ACHN (cell line): ENCODE data around the gene PTPN22.

ENCODE experiments used
- DNase-seq: peaks from one replicate; pipeline ENCODE4 v3.0.0-alpha.2; 2015
- in situ Hi-C: cut with HindIII; loops from 2 replicates; pipeline ENCODE4 v1.10.0; 2017; ENCODE audit warnings: low sequenced_read_pairs, low pct_ligation_motif_present, low pct_unique_long_range_greater_than_20kb

PTPN22 gene

DNA sequence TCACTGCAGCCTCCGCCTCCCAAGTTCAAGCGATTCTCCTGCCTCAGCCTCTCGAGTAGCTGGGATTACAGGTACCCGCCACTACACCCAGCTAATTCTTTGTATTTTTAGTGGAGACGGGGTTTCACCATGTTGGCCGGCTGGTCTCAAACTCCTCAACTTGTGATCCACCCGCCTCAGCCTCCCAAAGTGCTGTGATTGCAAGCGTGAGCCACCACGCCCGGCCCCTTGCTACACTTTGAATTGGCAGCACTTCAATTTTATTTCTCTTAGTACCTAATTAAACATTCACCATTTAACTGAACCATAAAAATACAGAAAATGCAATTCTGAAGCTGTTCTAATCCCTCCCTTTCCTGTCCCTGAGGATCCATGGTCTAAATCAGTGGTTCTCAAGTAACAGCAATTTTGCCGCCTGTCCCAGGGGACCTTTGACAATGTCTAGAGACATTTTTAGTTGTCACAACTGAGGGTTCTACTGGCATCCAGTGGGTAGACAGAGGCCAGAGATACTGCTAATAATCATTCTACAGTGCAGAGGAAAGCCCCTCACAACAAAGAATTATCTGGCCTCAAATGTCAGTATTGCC, 20.2 kb upstream of the PTPN22 start:
- no peak for DNase-seq
- in situ Hi-C loops = no loop called here

DNA sequence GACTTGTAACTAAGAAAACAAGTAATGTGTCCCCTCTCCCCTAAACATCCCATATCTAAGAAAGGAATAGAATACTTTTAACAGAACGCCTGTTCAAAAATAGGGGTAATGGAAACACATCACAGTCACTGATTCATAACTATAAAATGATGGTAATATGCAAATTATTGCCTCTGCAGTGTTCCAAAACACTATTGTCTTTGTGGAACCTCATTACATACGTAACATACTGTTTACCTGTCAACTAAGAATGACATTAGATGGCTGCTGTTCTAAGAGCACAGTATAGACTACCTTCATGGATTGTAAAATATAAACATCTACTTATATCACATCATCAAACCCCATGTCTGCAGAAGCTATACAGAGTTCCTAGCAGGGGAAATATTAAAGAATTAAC, 19.3 kb upstream of the PTPN22 start:
- in situ Hi-C loops = no loop called here
- no peak for DNase-seq

DNA sequence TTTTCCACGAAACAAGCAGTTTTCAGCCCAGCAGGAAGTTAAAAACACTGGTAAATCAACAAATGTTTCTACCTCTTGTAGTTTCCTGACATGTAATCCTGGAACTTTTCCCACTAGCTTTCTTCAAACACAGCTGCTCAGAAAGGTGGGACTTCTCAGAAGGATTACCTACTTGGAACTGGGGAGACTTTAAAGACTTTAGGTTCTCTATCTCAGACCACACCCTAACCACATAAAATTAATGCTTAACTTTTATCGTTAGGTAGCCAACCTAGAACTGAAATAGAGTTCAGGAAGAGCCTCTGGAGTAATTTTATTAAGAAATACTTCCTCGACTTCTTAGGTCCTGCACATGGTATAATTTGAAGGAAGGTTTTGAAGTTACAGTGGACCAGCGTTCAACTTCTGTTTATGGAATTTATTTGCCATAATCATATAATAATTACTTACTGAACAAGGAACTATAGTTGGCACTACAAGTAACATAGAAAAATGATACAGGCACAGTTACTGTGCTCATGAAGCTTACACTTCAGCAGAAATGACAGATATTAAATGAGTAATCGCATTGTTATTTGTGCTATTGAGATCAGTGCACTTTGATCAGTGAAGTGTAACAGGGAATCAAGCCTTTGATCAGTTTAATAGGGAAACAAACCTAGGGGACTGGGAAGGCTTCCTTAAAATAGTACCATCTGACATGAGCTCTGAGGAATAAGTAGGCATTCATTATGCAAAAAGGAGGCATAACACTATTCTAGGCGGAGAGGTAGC, 16.1 kb upstream of the PTPN22 start, which contains the start of gene BCL2L15:
BCL2L15 (minus strand) TSS at position 180 of the 774 bp plus-strand sequence. CDS start 206 bp downstream, outside the sequence.
- in situ Hi-C loops = no loop called here
- DNase-seq = peak; percentile 56

DNA sequence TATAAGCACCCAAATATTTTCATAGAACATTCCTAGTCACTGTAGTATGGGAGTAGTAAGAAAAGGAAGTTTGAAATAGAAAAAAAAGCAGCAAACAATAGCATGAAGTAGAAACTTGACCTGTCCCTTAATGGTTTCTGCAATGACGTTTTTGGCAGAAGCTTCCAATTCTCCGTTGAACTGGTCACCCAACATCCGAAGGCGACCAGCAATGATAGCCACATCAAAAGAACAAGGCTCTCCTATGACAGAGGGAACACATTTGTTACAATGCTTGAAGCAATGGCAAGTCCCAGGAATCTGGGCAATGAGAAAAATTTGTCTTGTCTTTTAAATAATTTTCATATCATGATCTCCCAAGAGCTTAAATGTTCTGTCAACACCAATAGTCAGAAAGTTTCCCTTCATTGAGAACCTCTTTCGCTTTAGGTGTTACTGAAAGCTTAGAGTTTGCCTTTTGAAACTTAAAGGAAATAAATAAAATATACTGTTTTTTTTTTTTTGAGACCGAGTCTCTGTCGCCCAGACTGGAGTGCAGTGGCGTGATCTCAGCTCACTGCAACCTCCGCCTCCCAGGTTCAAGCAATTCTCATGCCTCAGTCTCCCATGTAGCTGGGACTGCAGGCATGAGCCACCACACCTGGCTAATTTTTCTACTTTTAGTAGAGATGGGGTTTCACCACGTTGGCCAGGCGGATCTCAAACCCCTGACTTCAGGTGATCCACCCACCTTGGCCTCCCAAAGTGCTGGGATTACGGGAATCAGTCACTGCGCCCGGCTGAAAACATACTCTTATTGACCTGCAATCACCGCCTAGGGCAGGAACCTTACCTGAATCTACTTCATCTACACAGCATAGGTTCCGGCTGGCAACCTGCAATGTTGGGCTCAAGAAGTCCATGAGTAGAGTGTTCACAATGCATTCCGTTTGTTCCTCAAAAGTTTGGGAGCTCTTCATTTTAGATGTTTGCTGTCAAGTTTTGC, 15.2 kb upstream of the PTPN22 start:
- no peak for DNase-seq
- in situ Hi-C loops = no loop called here

DNA sequence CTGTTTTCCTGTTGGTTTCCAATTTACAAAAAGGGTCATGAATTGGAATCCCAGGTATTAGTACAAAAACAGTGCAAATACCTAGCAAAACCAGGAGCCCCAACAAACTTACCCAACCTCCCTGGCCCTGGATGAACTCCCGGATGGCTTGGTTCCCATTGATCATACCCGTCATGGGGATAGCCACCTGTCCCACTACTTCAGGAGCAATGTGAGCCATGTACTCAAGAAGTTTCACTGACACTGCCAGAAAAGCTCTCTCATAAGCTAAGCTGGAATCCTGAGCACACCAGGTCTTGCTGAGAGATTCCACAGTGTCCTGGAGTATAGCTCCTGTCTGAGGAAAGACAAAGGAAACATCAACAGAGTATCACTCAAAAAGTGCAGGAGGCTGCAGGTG, 10.1 kb upstream of the PTPN22 start:
- no peak for DNase-seq
- in situ Hi-C loops = no loop called here

DNA sequence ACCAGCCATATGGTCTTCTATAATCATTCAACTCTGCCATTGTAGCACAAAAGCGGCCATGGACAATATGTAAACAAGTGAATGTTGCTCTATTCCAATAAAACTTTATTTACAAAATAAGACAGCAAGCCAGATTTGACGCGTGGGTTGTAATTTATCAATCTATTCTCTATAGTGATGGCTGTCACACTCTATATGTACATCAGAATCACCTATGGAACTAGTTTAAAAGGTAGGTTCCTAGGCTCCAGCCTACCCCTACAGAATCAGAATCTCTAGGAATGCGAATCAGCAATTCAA, 8.2 kb upstream of the PTPN22 start:
- in situ Hi-C loops = no loop called here
- DNase-seq = no peak

DNA sequence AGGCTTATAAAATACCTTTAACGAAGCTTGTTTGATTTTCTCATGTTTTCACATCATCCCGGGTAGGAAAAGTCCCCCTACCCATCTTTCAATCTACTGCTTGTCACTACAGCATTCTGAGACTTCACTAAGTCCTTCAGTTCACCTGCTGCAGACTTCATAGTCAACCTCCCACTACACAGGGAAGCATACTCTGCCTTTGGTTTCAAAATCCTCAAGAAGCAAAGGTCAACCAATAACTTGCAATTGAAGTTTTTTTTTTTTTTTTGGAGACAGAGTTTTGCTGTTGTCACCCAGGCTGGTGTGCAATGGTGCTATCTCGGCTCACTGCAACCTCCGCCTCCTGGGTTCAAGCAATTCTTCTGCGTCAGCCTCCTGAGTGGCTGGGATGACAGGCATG, 4.7 kb upstream of the PTPN22 start:
- in situ Hi-C loops = no loop called here
- DNase-seq = no peak

DNA sequence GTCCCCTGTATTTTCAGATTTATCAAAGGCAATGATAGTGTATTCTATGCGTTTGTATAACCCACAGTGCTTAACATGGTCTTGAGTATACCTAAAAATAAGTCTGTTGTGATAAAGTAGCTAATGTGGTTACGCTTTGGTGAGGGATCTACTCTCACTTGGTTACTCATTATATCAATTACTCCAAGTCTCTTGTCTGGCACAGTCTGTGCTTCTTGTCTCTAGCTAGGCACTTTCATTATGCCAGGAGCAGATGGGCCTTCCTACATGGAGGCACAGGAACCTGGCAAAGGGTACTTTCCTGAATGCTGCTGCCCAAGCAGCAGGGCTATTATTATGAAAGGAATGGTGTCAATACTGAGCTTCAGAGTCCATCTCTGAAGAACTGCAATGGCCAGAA, 4.2 kb upstream of the PTPN22 start:
- DNase-seq = peak; percentile 57

DNA sequence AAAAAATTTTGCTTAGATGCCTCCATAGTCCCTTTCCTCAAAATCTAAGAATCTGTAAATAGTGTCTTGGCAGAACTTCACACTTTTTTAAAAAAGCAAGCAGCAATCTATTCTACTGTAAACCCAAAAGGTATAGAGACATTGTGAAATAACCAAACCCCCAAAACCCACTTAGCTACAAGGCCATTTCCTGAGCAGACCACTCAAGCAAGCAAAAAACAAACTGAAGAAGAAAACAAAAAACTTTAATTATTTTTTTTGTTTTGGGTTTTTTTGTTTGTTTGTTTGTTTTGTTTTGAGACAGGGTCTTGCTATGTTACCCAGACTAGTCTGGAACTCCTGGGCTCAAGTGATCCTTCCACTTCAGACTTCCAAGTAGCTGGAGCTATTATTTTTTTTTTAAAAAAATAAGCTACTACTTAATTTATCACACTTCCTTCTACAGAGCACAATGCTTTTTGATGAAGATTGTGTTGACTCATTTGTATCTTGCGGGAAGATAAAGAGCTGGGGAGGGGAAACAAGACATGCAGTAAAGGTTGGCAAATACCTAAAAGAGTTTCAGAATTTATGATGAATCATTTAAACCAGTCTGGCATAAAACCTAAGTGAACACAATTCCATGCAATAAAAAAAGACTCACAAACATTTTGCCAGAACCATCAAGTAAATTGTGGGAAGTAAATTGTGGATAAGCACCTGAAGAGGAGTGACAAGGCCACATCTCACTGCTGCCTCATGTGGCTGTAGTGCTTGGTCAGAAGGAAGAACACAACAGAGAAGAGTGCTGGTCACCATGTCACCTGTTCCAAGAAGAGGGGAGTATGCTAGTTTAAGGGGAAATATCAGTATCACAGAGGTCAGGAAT, 2.7 kb upstream of the PTPN22 start:
- DNase-seq = peak; percentile 14
- in situ Hi-C loops = no loop called here

More for the DNA sequence above, 4.2 kb upstream of the PTPN22 start:
- in situ Hi-C loops = no loop called here

DNA sequence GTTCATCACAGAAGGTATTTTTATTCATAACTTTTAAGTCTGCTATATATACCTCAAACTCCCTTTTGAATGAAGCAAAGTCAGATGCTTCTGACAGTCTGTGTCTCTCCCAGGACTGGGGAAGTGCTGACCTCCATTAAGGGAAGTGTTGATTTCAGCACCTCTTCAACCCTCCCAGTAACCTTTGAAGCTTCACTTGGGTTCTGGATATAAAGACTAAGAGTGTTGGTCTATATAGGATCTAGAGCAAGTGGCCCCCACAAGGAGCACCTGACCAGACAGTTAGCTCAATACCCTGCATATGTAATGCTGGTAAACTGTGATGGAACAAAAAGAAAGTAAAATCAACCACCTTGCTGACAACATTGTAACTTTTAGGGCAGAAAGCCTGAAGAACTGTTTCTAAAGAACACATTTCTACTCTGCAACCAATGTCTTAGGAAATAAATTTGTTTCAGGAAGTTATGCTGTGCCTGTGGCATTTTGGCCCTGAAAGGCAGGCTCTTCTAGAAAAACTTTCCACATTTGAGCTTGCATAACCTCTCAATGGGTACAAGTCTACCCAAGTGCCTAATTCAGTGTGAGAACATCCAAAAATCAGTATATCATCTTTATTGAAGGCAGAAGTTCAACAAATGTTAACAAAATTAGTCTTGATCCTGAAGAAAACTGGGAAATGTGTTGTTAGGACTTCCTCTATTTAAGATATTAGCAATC, 865 bp upstream of the PTPN22 start:
- in situ Hi-C loops = no loop called here
- DNase-seq = no peak

DNA sequence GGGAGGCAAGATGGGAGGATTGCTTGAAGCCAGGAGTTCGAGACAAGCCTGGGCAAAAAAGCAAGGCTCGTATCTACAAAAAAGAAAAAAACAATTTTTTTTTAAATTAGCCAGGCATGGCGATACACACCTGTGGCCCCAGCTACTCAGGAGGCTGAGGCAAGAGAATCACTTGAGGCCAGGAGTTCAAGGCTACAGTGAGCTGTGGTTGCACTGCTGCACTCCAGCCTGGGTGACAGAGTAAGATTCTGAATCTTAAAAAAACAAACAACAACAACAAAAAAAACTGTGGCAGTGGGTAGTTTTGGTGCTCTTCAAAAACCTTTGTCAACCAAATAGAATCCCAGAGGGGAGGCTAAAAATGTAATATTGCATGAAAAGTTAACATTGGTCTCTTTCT, 734 bp downstream of the PTPN22 start:
- DNase-seq = no peak
- in situ Hi-C loops = no loop called here

DNA sequence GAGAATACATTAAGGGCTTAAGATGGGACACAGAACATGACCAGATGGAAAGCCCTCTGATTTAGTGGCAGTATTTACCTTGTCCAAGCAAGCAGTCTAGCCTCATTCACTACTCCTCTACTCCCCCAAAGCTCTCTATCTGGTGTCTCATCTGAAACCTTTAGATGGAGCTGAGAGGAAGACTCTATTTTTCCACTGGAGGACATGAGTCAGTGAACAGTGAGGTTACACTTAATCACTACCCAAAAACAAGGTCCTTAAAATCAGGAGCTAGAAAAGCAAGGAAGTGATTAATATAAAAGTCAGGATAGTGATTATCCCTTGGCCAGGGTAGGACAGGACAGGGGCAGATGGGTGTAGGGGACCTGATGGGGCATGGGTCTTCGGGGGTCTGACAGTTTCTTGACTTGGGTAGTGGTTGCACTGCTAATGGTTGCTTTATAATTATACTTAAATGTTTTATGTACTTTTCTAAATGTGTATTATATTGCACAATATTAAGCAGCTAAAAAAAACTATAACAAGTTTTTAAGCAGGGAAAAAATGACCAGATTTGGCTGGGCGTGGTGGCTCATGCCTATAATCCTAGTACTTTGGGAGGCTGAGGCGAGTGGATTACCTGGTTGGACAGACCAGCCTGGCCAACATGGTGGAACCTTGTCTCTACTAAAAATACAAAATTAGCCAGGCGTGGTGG, 3.0 kb downstream of the PTPN22 start:
- in situ Hi-C loops = no loop called here

DNA sequence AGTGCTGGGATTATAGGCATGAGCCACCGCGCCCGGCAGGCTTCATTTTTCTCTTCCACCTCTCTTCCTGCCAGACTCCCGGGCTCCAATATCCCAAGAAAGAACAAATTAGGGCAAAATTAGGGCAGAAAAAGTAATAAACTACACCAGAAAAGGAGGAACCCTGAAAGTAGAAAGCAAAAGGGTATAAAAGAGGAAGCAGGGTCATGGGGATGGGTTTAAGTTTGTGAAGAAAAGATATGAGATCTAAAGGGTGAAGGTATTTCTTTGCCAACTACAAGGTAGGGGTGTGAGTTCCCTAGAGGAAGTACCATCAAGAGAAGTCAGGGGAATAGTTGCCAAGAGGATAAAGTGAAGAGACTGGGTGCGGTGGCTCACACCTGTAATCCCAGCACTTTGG, 9.9 kb downstream of the PTPN22 start:
- no peak for DNase-seq
- in situ Hi-C loops = no loop called here

More for the DNA sequence above, 3.0 kb downstream of the PTPN22 start:
- DNase-seq = no peak

DNA sequence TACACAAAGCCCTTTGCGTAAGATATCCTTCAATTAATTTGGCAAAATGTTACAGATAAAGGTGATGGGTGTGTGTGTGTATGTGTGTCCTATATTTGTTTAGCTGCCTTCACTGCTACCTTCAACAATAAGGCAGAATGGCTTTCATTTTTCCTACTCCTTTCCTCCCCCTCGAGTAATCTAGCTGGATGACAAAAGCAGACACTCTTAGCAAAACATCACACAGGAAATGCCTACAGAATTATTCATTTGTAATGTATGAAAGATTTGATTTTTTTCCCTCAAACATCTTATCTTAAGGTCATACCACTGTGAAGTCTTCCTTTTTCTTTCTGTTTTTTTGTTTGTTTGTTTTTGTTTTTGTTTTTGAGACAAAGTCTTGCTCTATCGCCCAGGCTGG, 10.6 kb downstream of the PTPN22 start:
- DNase-seq = peak; percentile 36
- in situ Hi-C loops = no loop called here

DNA sequence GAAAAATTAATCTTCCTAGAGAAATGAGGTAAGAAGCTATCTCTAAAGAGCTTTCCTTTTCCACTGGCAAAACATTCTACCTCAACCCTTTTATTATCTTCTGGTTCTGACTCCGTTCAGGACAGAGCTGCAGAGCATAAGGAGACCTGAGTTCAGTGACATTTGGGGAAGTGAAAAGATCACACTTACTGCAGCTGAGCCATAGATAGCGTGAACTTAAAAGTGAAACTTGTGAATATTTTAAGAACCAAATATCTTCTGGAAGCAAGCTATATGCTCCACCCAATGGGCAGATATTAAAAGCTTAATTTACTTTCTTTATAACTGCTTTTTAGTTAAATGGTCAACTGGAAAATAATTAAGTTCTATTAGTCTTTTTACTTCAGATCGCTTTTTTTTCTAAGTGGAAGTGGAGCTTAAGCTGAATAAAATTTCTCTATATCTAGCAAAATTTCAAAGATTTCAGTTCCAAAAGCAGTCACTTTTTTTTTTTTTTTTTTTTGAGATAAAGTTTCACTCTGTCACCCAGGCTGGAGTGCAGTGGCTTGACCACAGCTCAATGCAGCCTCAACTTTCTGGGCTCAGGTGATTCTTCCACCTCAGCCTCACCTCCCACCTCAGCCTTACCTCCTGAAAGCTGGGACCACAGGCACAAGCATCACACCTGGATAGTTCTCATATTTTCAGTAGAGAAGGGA, 11.9 kb downstream of the PTPN22 start:
- no peak for DNase-seq
- in situ Hi-C loops = no loop called here

DNA sequence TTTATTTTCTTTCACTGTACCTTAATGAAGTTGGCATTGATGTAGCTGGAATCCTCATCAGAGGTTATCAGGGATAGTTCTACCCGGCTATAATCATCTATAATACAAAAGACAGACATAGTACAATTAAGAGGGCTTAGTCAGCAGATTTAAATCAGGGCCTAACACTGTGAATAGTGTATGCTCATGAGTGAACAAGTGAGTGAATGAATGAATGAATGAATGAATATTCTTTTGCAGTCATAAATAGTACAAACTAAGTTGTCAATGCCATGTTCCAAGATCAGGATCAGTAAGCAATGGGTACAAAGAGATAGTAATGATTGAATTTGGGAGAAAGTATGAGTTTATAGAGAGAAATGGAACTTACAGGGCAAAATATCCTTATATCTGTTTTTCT, 12.5 kb downstream of the PTPN22 start:
- in situ Hi-C loops = no loop called here

DNA sequence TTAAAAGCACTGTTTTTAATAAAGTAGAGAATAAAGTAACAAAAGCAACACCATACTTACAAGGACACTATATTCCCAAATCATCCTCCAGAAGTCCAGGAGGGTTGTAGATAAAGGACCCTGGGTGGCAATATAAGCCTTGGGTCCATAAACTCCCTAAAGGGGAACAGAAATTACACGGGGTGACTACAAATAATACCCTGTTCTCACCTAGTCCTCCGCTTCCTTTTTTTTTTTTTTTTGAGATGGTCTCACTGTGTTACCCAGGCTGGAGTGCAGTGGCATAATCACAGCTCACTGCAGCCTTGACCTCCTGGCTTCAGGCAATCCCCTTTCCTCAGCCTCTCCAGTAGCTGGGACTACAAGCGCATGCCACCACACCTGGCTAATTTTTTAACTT, 13.1 kb downstream of the PTPN22 start:
- DNase-seq = no peak
- in situ Hi-C loops = no loop called here

More for the DNA sequence above, 12.5 kb downstream of the PTPN22 start:
- DNase-seq = no peak
